ENCODE measurements around the gene ARL5C.

ARL5C gene

DNA sequence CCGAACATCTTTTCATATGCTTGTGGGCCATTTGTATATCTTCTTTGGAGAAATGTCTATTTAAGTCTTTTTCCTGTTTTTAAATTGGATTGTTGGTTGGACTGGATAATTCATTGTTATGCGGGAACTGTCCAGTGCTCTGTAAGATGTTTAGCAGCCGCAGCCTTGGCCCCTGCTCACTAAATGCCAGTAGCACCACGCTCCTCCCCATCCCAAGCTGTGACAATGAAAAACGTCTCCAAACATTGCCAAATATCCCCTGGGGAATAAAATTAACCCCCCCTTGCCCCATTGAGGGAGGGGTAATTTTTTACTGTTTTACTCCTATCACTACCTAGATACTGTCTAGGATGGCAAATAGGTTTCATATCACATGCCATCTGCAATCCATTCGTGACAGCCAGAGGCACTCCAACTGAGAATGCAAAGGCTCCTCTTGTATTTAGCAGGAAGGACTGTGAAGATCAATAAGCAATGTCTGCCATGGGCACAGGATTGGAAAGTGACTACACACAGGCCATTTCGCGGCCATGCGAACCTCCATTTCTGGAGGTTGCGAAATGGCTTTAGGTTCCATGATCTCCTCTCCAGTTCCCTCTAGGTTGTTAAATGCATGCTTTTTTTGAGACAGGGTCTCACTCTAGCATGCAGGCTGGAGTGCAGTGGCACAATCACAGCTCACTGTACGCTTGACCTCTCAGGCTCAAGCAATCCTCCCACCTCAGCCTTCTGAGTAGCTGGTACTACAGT, 23.9 kb downstream of the ARL5C start:
- no peak overlapping the region for H3K4me3 ChIP-seq (ENCODE audit: low read depth, low read length)
- TF ChIP-seq, protein P1, sequence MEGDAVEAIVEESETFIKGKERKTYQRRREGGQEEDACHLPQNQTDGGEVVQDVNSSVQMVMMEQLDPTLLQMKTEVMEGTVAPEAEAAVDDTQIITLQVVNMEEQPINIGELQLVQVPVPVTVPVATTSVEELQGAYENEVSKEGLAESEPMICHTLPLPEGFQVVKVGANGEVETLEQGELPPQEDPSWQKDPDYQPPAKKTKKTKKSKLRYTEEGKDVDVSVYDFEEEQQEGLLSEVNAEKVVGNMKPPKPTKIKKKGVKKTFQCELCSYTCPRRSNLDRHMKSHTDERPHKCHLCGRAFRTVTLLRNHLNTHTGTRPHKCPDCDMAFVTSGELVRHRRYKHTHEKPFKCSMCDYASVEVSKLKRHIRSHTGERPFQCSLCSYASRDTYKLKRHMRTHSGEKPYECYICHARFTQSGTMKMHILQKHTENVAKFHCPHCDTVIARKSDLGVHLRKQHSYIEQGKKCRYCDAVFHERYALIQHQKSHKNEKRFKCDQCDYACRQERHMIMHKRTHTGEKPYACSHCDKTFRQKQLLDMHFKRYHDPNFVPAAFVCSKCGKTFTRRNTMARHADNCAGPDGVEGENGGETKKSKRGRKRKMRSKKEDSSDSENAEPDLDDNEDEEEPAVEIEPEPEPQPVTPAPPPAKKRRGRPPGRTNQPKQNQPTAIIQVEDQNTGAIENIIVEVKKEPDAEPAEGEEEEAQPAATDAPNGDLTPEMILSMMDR (IDR thresholded peaks at IDR 0.05; ENCODE audit: borderline replicate concordance, insufficient read depth, low read depth, low read length): no peak

DNA sequence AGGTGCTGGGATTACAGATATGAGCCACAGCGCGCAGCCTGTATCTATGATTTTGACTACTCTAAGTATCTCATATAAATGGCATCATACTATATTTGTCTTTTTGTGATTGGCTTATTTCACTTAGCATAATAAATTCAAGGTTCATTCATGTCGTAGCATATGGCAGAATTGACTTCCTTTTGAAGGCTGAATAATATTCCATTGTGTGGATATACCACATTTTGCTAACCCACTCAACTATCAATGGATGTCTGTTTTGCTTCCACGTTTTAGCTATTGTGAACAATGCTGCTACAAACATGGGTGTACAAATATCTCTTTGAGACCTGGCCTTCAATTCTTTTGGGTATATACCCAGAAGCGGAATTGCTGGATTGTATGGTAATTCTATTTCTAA, 24.7 kb downstream of the ARL5C start:
- no peak overlapping the region for H3K4me3 ChIP-seq (ENCODE audit: low read depth, low read length)
- TF ChIP-seq, protein P1 (IDR thresholded peaks at IDR 0.05; ENCODE audit: borderline replicate concordance, insufficient read depth, low read depth, low read length): no peak

DNA sequence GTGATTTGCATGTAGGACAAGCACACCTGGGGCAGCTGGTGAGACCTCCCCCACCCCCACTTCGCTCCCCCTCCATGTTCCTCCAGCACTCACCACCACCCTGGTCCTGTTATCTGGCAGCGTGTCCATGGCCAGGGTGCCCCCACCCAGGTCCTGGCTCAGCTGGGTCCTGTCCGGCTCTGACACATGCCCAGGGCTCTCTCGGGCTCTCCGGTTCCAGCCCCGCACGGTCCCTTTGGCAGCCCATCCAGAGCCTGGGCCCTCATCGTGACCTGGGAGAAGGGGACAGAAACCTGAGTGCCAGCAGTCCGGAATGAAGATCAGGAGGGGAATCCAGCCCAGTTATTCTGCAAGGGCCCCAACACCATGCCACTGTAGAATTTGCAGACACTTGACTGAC, 26.4 kb downstream of the ARL5C start:
- no peak overlapping the region for H3K4me3 ChIP-seq (ENCODE audit: low read depth, low read length)
- TF ChIP-seq, protein P1 (IDR thresholded peaks at IDR 0.05; ENCODE audit: borderline replicate concordance, insufficient read depth, low read depth, low read length): no peak

DNA sequence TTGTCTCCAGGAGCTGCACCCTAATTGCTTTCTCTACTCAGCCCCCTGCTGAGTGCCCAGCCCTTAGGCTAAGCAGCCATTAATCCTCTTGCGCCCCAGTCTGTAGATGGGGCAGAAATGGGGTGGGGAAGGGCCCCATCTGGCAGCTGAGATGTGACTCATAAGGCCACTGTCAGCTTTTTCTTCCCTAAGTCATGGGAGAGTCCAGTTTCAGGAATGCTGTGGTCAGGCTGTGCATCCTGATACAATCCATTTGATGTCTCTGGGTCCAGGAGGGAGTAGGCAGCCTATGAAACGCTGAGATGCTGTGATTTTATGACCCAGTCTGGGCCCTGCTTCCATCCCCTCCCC, 26.8 kb downstream of the ARL5C start:
- H3K4me3 ChIP-seq (ENCODE audit: low read depth, low read length): no peak overlapping the region
- TF ChIP-seq, protein P1 (IDR thresholded peaks at IDR 0.05; ENCODE audit: borderline replicate concordance, insufficient read depth, low read depth, low read length): no peak

DNA sequence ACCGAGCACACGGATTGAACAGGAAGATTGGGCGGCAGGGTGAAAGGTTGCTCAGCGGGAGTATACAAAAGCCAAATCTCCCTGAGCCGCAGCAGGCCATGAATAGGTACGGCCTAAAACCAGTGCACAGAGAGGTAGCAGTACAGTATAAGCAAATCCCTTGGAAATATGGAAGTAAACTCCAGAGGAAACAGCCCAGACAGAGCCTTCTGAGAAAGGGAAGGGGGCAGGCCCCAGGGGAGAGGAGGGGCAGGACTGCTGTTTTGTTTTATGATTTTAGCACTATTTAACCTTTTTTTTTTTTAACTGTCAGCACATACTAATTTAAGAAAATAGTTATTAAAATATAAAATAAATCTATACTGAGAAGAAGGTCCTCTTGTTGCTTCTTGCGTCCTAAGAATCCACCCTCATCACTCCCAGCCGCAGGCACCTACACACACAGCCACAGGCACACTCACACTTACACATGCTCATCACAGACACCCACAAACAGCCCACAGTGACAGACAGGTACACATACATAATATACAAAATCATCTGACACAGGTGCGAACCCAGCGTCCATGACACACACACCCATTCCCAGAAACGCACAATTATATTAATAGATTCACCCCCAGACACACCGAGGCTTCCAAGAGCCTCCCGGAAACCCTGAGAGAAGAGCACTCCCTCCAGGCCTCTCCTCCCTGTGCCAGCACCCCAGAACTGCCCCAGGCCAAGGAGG, 27.4 kb downstream of the ARL5C start:
- H3K4me3 ChIP-seq (ENCODE audit: low read depth, low read length): no peak overlapping the region
- TF ChIP-seq, protein P1 (IDR thresholded peaks at IDR 0.05; ENCODE audit: borderline replicate concordance, insufficient read depth, low read depth, low read length): no peak

DNA sequence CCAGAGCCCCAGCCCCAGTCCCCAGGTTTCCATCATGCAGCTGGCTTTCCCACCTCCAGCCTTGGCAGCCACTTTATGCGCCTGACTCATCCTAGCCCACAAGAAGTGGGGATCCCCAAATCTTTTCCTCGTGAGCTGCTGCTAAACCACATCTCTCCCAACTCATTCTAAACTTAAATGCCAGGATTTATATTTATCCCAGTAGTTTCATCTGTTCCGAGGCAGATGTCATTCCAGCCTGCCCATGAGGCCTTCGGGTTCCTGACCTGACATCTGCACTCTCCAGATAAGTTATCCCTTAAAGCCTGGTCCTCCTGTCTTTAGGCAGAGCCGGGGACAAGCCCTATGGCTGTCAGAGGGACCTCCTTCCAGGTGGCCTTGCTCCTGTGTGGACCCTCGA, 31.1 kb downstream of the ARL5C start:
- TF ChIP-seq, protein P1 (IDR thresholded peaks at IDR 0.05; ENCODE audit: borderline replicate concordance, insufficient read depth, low read depth, low read length): no peak
- no peak overlapping the region for H3K4me3 ChIP-seq (ENCODE audit: low read depth, low read length)

DNA sequence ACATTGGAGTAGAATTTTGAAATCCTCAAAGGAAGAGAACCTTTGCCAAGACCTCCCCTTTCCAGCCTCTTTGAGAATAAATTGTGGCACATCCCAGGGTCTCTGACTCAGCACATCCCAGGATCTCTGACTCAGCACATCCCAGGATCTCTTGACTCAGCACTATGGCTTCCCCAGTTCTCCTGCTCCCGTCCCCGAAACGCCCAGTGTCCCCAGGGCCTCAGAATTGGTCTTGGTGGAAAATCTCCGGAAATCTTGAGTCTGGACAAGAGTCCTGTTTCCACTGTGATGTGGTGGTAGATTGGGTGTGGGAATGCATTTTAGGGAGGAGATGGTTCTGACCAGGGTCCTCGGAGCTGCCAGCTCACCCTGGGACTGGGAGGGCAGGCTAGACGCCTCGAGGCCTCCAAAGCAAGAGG, 33.8 kb downstream of the ARL5C start:
- TF ChIP-seq, protein P1 (IDR thresholded peaks at IDR 0.05; ENCODE audit: borderline replicate concordance, insufficient read depth, low read depth, low read length): no peak
- no peak overlapping the region for H3K4me3 ChIP-seq (ENCODE audit: low read depth, low read length)

Measured in GM12875 (cell line).